HCT116 (cell line): Measurements from ENCODE around the gene PTH2. TPM values are rescaled to one million over a fixed set of nuclear protein-coding genes. Genes with fewer than 3 reads are reported as not detected.
"Not testable (repeated sequence)": the region's sequence is repeated elsewhere in the genome, so short reads cannot be mapped to it uniquely, and the experiment has no call there.

Source experiments
- ATAC-seq: fragments of 200-7000 bp; cut with Tn5 transposase; 2 replicates; pipeline ENCODE4 v1.9.1; 2020; ENCODE audit warnings: mild to moderate bottlenecking, moderate library complexity
- BruUV-seq: library from RNA; stranded (reverse); fragments of 400-500 nt; replicated peaks from 2 replicates; lab custom pipeline; 2021; lab: Mats Ljungman, UMichigan
- CTCF ChIA-PET: fragments of 300-600 bp; sonication (Branson Sonifier 250); formaldehyde crosslinking; loops from one replicate; lab custom pipeline; 2021; ENCODE audit warnings: antibody characterized with exemption; lab: Charles Lee
- POLR2A ChIA-PET: fragments of 300-600, 350-600 bp; sonication (Branson Sonifier 250); formaldehyde crosslinking; loops from one replicate; lab custom pipeline; 2021; ENCODE audit warnings: antibody characterized with exemption; lab: Charles Lee
- RAD21 ChIA-PET, 2 experiments: fragments of 300-600 bp; sonication (Branson Sonifier 250); formaldehyde crosslinking; loops; one replicate each; lab custom pipeline; 2023; ENCODE audit warnings: low total read pairs in 2 of 2; ENCODE audit not compliant: uncharacterized antibody in 2 of 2, unreplicated experiment in 2 of 2, low non-redundant PET in 1 of 2; lab: Charles Lee
- DNase-seq: peaks from one replicate; pipeline ENCODE4 v3.0.0-alpha.2; 2010; ENCODE audit warnings: low read depth, low spot score
- H2AFZ ChIP-seq: fragments of 200-600 bp; shearing (Covaris generic), sonication (generic); 2 replicates; pipeline ENCODE4 v1.6.1; 2017; ENCODE audit warnings: low read depth, mixed run types, mixed read lengths, antibody characterized with exemption, low read length; ENCODE audit not compliant: poor library complexity, severe bottlenecking
- H3K27ac ChIP-seq: 2 replicates; pipeline ENCODE4 v1.5.1; 2012; ENCODE audit warnings: low read depth, low read length
- H3K27me3 ChIP-seq: fragments of 200-600 bp; sonication (generic); 2 replicates; pipeline ENCODE4 v1.6.1; 2016; ENCODE audit warnings: mixed run types, low read length, mixed read lengths; ENCODE audit not compliant: insufficient read depth
- H3K36me3 ChIP-seq, 2 experiments: fragments of 200-500 bp in 1 of 2; fragments of 200-600 bp in 1 of 2; sonication (Bioruptor generic) in 1 of 2; sonication (generic) in 1 of 2; 2 replicates each; pipeline versions ENCODE4 v1.5.1 to v1.6.1; 2014 to 2016; ENCODE audit warnings: low read length in 2 of 2, inconsistent platforms in 1 of 2, mixed read lengths in 1 of 2, mixed run types in 1 of 2; ENCODE audit not compliant: insufficient read depth in 2 of 2, control insufficient read depth in 1 of 2
- H3K4me1 ChIP-seq, 2 experiments: fragments of 200-600 bp in 1 of 2; sonication (generic) in 1 of 2; 2 replicates each; pipeline versions ENCODE4 v1.5.1 to v1.6.1; 2012 to 2017; ENCODE audit warnings: low read length in 2 of 2, inconsistent platforms in 1 of 2, mild to moderate bottlenecking in 1 of 2, mixed read lengths in 1 of 2, mixed run types in 1 of 2, moderate library complexity in 1 of 2; ENCODE audit not compliant: insufficient read depth in 2 of 2, control insufficient read depth in 1 of 2
- H3K4me2 ChIP-seq: fragments of 200-600 bp; sonication (generic); 2 replicates; pipeline ENCODE4 v1.6.1; 2017; ENCODE audit warnings: mixed run types, low read length, mixed read lengths
- H3K4me3 ChIP-seq, 2 experiments: fragments of 200-600 bp in 1 of 2; sonication (generic) in 1 of 2; replicated peaks in 1 of 2; 2 replicates each; pipeline ENCODE4 v1.5.1; 2011 to 2016; ENCODE audit warnings: low read length in 2 of 2, control low read depth in 1 of 2, low read depth in 1 of 2, mild to moderate bottlenecking in 1 of 2, mixed read lengths in 1 of 2, mixed run types in 1 of 2
- H3K79me2 ChIP-seq: fragments of 200-600 bp; sonication (generic); 2 replicates; pipeline ENCODE4 v1.6.1; 2017; ENCODE audit warnings: mild to moderate bottlenecking, mixed run types, low read length, moderate library complexity, mixed read lengths; ENCODE audit not compliant: insufficient read depth
- H3K9ac ChIP-seq: fragments of 200-600 bp; sonication (generic); 2 replicates; pipeline ENCODE4 v1.6.1; 2016; ENCODE audit warnings: low read length, mixed read lengths
- H3K9me2 ChIP-seq: fragments of 200-600 bp; sonication (generic), shearing (Covaris generic); 2 replicates; pipeline ENCODE4 v1.6.1; 2017; ENCODE audit warnings: mixed run types, mild to moderate bottlenecking, moderate library complexity; ENCODE audit not compliant: insufficient read depth
- H3K9me3 ChIP-seq, 2 experiments: fragments of 200-500 bp in 1 of 2; fragments of 200-600 bp in 1 of 2; sonication (Bioruptor generic) in 1 of 2; sonication (generic) in 1 of 2; 2 replicates each; pipeline ENCODE4 v1.6.1; 2014 to 2017; ENCODE audit warnings: low read length in 2 of 2, mixed read lengths in 2 of 2, inconsistent platforms in 1 of 2, low read depth in 1 of 2, mild to moderate bottlenecking in 1 of 2, mixed run types in 1 of 2, moderate library complexity in 1 of 2; ENCODE audit not compliant: control insufficient read depth in 1 of 2, insufficient read depth in 1 of 2
- H4K20me1 ChIP-seq: fragments of 200-600 bp; sonication (generic), shearing (Covaris generic); 2 replicates; pipeline ENCODE4 v1.6.1; 2017; ENCODE audit warnings: mixed run types, mild to moderate bottlenecking, moderate library complexity; ENCODE audit not compliant: insufficient read depth
- CBX3 ChIP-seq: IDR thresholded peaks from 2 replicates; pipeline ENCODE4 v1.6.1; 2012; ENCODE audit warnings: low read depth
- EGR1 ChIP-seq: IDR thresholded peaks from 2 replicates; pipeline ENCODE4 v1.6.1; 2012; ENCODE audit warnings: low read depth
- RAD21 ChIP-seq: IDR thresholded peaks from 2 replicates; pipeline ENCODE4 v1.6.1; 2012; ENCODE audit warnings: low read depth, mild to moderate bottlenecking
- SRF ChIP-seq: IDR thresholded peaks from 2 replicates; pipeline ENCODE4 v1.6.1; 2012; ENCODE audit warnings: low read depth
- intact Hi-C: fragments of 100-400 bp; cut with micrococcal nuclease; formaldehyde crosslinking; loops from 2 replicates; pipeline ENCODE4 v1.10.0; 2022
- total RNA-seq: library from RNA; stranded (reverse); gene quantifications from one replicate; pipeline ENCODE4 v1.2.1, GENCODE V29; 2021; ENCODE audit not compliant: unreplicated experiment
- TF ChIP-seq, protein P1 (sequence below): IDR thresholded peaks from 2 replicates; pipeline ENCODE4 v1.6.1; 2012

PTH2 gene
- total RNA-seq, 1 experiment from 2014 or later, result 9.5 TPM

DNA sequence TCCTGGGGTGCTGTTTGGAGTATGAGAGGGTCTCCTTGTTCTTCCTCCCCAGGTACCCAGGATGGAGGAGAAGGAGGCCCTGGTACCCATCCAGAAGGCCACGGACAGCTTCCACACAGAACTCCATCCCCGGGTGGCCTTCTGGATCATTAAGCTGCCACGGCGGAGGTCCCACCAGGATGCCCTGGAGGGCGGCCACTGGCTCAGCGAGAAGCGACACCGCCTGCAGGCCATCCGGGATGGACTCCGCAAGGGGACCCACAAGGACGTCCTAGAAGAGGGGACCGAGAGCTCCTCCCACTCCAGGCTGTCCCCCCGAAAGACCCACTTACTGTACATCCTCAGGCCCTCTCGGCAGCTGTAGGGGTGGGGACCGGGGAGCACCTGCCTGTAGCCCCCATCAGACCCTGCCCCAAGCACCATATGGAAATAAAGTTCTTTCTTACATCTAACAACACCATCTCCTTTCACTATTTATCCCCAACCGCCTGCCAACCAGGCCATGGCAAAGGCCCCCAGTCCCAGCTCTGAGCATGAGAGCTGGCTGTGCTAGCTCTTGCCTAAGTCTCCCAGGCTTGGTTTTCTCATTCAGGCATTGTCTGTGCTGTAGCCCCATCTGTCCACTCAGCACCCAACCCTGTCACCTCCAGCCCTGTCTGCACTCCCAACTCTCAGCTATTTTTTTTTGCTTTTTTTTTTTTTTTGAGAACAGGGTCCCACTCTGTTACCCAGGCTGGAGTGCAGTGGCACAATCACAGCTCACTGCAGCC is 48.4 kb downstream of the PTH2 start (continued):
- TF ChIP-seq CBX3 (no peak), EGR1 (no peak), RAD21 (no peak), SRF (no peak)
- TF ChIP-seq, protein P1, sequence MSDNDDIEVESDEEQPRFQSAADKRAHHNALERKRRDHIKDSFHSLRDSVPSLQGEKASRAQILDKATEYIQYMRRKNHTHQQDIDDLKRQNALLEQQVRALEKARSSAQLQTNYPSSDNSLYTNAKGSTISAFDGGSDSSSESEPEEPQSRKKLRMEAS, result no peak

DNA sequence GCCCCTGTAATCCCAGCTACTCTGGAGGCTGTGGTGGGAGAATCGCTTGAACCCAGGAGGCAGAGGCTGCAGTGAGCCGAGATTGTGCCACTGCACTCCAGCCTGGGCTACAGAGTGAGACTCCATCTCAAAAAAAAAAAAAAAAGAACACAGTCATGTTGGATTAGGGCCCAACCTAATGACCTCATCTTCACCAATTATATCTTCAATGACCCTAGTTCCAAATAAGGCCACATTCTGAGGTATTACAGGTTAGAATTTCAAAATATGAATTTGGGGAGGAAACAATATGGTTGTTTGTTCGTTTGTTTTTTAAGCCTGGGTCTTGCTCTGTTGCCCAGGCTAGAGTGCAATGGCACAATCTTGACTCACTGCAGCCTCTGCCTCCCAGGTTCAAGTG is 50.1 kb downstream of the PTH2 start:
- RAD21 ChIA-PET, H3K4me2 ChIP-seq, POLR2A ChIA-PET, H3K36me3 ChIP-seq, H2AFZ ChIP-seq, H4K20me1 ChIP-seq, H3K27me3 ChIP-seq, ATAC-seq, H3K4me3 ChIP-seq, H3K9me2 ChIP-seq, H3K9ac ChIP-seq, intact Hi-C loops, DNase-seq, H3K27ac ChIP-seq, BruUV-seq, H3K79me2 ChIP-seq, H3K4me1 ChIP-seq, CTCF ChIA-PET: not testable (repeated sequence)
- H3K9me3 ChIP-seq, result peaks cover 8 to 13% of the 10 kb centered on the region in 2 experiments; a peak in 2 of 4 replicates

Other genes with a start within 250 kb of the PTH2 start
- gene SLC6A16, start 98.2 kb downstream of the PTH2 start, total RNA-seq, result 5.0 TPM
- 0.76 TPM for gene CD37, start 88.0 kb downstream of the PTH2 start, total RNA-seq
- gene TEAD2, start 61.0 kb downstream of the PTH2 start, total RNA-seq, result 31.9 TPM
- gene DKKL1, start 59.6 kb downstream of the PTH2 start, total RNA-seq, result 1.0 TPM
- gene KASH5, start 35.2 kb downstream of the PTH2 start, total RNA-seq, result not detected
- 2.6 TPM for gene GFY, start 1.9 kb upstream of the PTH2 start, total RNA-seq
- 1.8 TPM for gene SLC17A7, start 18.1 kb upstream of the PTH2 start, total RNA-seq
- gene PIH1D1, start 28.4 kb upstream of the PTH2 start, total RNA-seq, result 152 TPM
- gene ALDH16A1, start 29.8 kb upstream of the PTH2 start, total RNA-seq, result 22.8 TPM
- gene FLT3LG, start 50.8 kb upstream of the PTH2 start, total RNA-seq, result 3.8 TPM
- gene RPL13A, start 64.2 kb upstream of the PTH2 start, total RNA-seq, result 3,719 TPM
- 2,353 TPM for gene RPS11, start 73.0 kb upstream of the PTH2 start, total RNA-seq
- 1.8 TPM for gene FCGRT, start 89.2 kb upstream of the PTH2 start, total RNA-seq
- gene RCN3, start 104.6 kb upstream of the PTH2 start, total RNA-seq, result 0.39 TPM
- gene NOSIP, start 157.1 kb upstream of the PTH2 start, total RNA-seq, result 133 TPM
- 6.2 TPM for gene PRRG2, start 157.9 kb upstream of the PTH2 start, total RNA-seq
- 26.9 TPM for gene PRR12, start 167.7 kb upstream of the PTH2 start, total RNA-seq
- gene RRAS, start 216.7 kb upstream of the PTH2 start, total RNA-seq, result 55.9 TPM
- 96.8 TPM for gene SCAF1, start 218.8 kb upstream of the PTH2 start, total RNA-seq
- gene IRF3, start 242.4 kb upstream of the PTH2 start, total RNA-seq, result 129 TPM
- 93.9 TPM for gene BCL2L12, start 242.5 kb upstream of the PTH2 start, total RNA-seq